HepG2 (cell line): Measurements from ENCODE around the gene KLF6. TPM values are rescaled to one million over a fixed set of nuclear protein-coding genes. Genes with fewer than 3 reads are reported as not detected.

Experiments
- GMEB2 ChIP-seq: IDR thresholded peaks from 2 replicates; pipeline ENCODE4 v1.6.1; 2016; ENCODE audit warnings: missing biosample characterization, missing genetic modification reagents, low read depth
- HNRNPH1 ChIP-seq: fragments of 200-400 bp; formaldehyde crosslinking; optimal IDR thresholded peaks from 2 replicates; pipeline ENCODE3; 2017; ENCODE audit warnings: mild to moderate bottlenecking, low read depth, low read length
- HOXA7 ChIP-seq: sonication (generic); formaldehyde crosslinking; IDR thresholded peaks from 2 replicates; pipeline ENCODE4 v1.8.1; 2022; ENCODE audit warnings: mild to moderate bottlenecking, missing genetic modification reagents, moderate library complexity
- PAXIP1 ChIP-seq: sonication (generic); formaldehyde crosslinking; conservative IDR thresholded peaks from 2 replicates; pipeline ENCODE4 v1.4.0; 2020; ENCODE audit warnings: mild to moderate bottlenecking, missing genetic modification reagents, moderate library complexity
- PHF21A ChIP-seq: sonication (generic); formaldehyde crosslinking; IDR thresholded peaks from 2 replicates; pipeline ENCODE4 v1.5.0; 2020; ENCODE audit warnings: mild to moderate bottlenecking, missing genetic modification reagents
- SAFB2 ChIP-seq: sonication (generic); formaldehyde crosslinking; IDR thresholded peaks from 2 replicates; pipeline ENCODE4 v1.5.1; 2020; ENCODE audit warnings: missing genetic modification reagents, low read depth, mild to moderate bottlenecking, borderline replicate concordance
- SOX13 ChIP-seq, 3 experiments: fragments of 450-650 bp in 1 of 3; sonication (generic) in 1 of 3; formaldehyde crosslinking in 1 of 3; IDR thresholded peaks in 2 of 3; conservative IDR thresholded peaks in 1 of 3; 2 replicates each; pipeline versions ENCODE4 v1.5.0 to v1.6.1; 2016 to 2020; ENCODE audit warnings: antibody characterized with exemption in 1 of 3, mild to moderate bottlenecking in 1 of 3, missing compliant biosample characterization in 1 of 3, missing genetic modification reagents in 1 of 3, moderate library complexity in 1 of 3
- TFE3 ChIP-seq: IDR thresholded peaks from 2 replicates; pipeline ENCODE4 v1.6.1; 2016
- TGIF2 ChIP-seq: IDR thresholded peaks from 2 replicates; pipeline ENCODE4 v1.6.1; 2016; ENCODE audit warnings: control low read depth, missing compliant biosample characterization
- ZFX ChIP-seq: sonication (generic); formaldehyde crosslinking; IDR thresholded peaks from 2 replicates; pipeline ENCODE4 v1.4.0; 2020; ENCODE audit warnings: mild to moderate bottlenecking, low read depth, missing genetic modification reagents, moderate library complexity
- ZIK1 ChIP-seq: sonication (generic); formaldehyde crosslinking; IDR thresholded peaks from 2 replicates; pipeline ENCODE4 v1.5.0; 2020; ENCODE audit warnings: mild to moderate bottlenecking, low read depth, missing genetic modification reagents, borderline replicate concordance
- ZNF280D ChIP-seq: sonication (generic); formaldehyde crosslinking; IDR thresholded peaks from 2 replicates; pipeline ENCODE4 v1.5.1; 2020; ENCODE audit warnings: mild to moderate bottlenecking, missing genetic modification reagents
- ZNF878 ChIP-seq: sonication (generic); formaldehyde crosslinking; IDR thresholded peaks from 2 replicates; pipeline ENCODE4 v1.8.1; 2023; ENCODE audit warnings: mild to moderate bottlenecking, missing genetic modification reagents, moderate library complexity
- ZSCAN12 ChIP-seq: sonication (generic); formaldehyde crosslinking; IDR thresholded peaks from 2 replicates; pipeline ENCODE4 v1.9.0; 2021; ENCODE audit warnings: mild to moderate bottlenecking, missing genetic modification reagents
- ZSCAN31 ChIP-seq: sonication (generic); formaldehyde crosslinking; IDR thresholded peaks from 2 replicates; pipeline ENCODE4 v1.5.0; 2020; ENCODE audit warnings: low read depth, mild to moderate bottlenecking, missing genetic modification reagents
- polyA plus RNA-seq, 8 experiments: library from polyadenylated mRNA; depleted of rRNA in 3 of 8; stranded (reverse) in 7 of 8; unstranded in 1 of 8; fragments of >200 nt; fragmentation: Illumina TruSeq in 4 of 8; extraction: Trizol in 4 of 8; gene quantifications; 2 replicates each; pipeline versions ENCODE4 v1.2.1 to v1.2.3, GENCODE V29; 2011 to 2016; ENCODE audit warnings: low read depth in 4 of 8, missing spikeins in 1 of 8, mixed read lengths in 1 of 8; ENCODE audit not compliant: insufficient read depth in 1 of 8
- total RNA-seq, 5 experiments: library from RNA; depleted of rRNA; stranded (reverse); fragments of >200 nt; fragmentation: Illumina TruSeq; extraction: Trizol; gene quantifications; 2 replicates each; pipeline ENCODE4 v1.2.3, GENCODE V29; 2016; ENCODE audit warnings: low read depth in 1 of 5
- TF ChIP-seq, protein P1 (sequence below): sonication (generic); formaldehyde crosslinking; IDR thresholded peaks from 2 replicates; pipeline ENCODE4 v1.4.0; 2020; ENCODE audit warnings: low read depth, mild to moderate bottlenecking, missing genetic modification reagents

KLF6 gene
- total and polyA plus RNA-seq, 2 of the 13 experiments (the other 11 are each of a cell fraction or from before 2014, with no cell fraction given), result 27.0 to 71.9 TPM

DNA sequence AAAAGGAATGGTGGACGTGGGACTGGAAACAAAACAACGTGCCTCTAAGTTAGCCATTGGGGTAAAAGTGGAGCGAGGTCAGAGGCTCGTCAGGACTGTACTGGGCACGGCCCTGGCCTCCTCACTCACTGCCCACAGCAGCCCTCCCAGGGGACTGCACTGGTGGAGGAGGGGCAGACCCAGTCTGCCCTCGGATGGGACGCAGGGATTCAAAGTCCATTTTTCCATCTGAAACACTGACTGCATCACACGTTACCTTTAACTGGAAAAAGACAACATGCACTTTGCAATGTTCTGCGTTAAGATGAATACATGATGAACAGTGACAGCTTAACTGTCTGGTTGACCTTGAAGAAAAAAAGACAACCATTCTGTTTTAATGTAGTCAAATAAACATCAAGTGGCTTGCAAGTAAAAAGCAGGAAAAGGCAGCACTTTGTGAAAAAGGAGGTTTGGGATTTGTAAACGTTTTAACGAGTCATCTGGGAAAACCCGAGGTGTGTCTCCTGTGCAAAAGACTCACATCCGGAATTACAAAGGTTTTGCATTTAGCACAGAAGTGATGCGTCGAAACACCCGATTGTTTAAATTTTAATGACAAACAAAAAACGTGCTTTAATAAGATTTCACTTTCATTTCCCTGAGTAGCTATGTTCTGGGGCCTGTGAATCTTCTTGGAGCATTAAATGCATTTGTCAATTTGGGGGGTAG lies 18.8 kb downstream of the KLF6 start (continued):
- TF ChIP-seq PAXIP1 (CRISPR knock-in tag), result peak; percentile 91
- no peak for TF ChIP-seq ZIK1 (CRISPR knock-in tag)
- TF ChIP-seq PHF21A (CRISPR knock-in tag), result peak; percentile 61; the same call in 1 of the 2 replicates
- TF ChIP-seq ZNF280D (CRISPR knock-in tag), result peak; percentile 80; the same call in 1 of the 2 replicates
- TF ChIP-seq ZFX (CRISPR knock-in tag), result peak; percentile 63; the same call in 1 of the 2 replicates
- no peak; the same call in 1 of the 2 replicates for TF ChIP-seq SOX13 (IDR thresholded peaks at IDR 0.05)
- peak in 1 of 2 experiments; percentile 79; a peak in 2 of 4 replicates for TF ChIP-seq SOX13 (CRISPR knock-in tag; conservative IDR thresholded peaks at IDR 0.05 in 1 of 2, IDR thresholded peaks at IDR 0.05 in 1 of 2)
- peak; percentile 53; the same call in 1 of the 2 replicates for TF ChIP-seq ZSCAN31 (CRISPR knock-in tag)
- TF ChIP-seq, protein P1, sequence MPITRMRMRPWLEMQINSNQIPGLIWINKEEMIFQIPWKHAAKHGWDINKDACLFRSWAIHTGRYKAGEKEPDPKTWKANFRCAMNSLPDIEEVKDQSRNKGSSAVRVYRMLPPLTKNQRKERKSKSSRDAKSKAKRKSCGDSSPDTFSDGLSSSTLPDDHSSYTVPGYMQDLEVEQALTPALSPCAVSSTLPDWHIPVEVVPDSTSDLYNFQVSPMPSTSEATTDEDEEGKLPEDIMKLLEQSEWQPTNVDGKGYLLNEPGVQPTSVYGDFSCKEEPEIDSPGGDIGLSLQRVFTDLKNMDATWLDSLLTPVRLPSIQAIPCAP (CRISPR knock-in tag), result no peak
- no peak for TF ChIP-seq GMEB2
- TF ChIP-seq HNRNPH1, result no peak
- peak; percentile 57; the same call in 1 of the 2 replicates for TF ChIP-seq TGIF2 (CRISPR knock-in tag)
- TF ChIP-seq TFE3 (CRISPR knock-in tag), result 0 out of 2 replicates have a peak, but pooled peaks have one; percentile 30
- TF ChIP-seq SAFB2 (CRISPR knock-in tag), result no peak
- TF ChIP-seq ZSCAN12, result 0 out of 2 replicates have a peak, but pooled peaks have one; percentile 59
- no peak for TF ChIP-seq HOXA7 (CRISPR knock-in tag)
- no peak for TF ChIP-seq ZNF878 (CRISPR knock-in tag)
